GM21723 (cell line): ENCODE data around the gene CD4.
A peak's percentile ranks its signal among the peaks of the same experiment; 100 is the strongest.

ENCODE experiments used
- ATAC-seq: cut with Tn5 transposase; IDR thresholded peaks from one replicate; pipeline ENCODE4 v1.9.1; 2021; ENCODE audit warnings: mild to moderate bottlenecking, moderate library complexity; ENCODE audit not compliant: unreplicated experiment

The CD4 gene

GRCh38 chr12:6765048-6765633 lies 24.2 kb upstream of the CD4 start:
- no peak for ATAC-seq

GRCh38 chr12:6765634-6766581 lies 23.4 kb upstream of the CD4 start, which contains the start of gene PTMS:
Gene PTMS, plus strand, starts transcription at chr12:6766363. Its CDS starts 343 bp downstream, at chr12:6766706.
- ATAC-seq: peak; percentile 14

DNA sequence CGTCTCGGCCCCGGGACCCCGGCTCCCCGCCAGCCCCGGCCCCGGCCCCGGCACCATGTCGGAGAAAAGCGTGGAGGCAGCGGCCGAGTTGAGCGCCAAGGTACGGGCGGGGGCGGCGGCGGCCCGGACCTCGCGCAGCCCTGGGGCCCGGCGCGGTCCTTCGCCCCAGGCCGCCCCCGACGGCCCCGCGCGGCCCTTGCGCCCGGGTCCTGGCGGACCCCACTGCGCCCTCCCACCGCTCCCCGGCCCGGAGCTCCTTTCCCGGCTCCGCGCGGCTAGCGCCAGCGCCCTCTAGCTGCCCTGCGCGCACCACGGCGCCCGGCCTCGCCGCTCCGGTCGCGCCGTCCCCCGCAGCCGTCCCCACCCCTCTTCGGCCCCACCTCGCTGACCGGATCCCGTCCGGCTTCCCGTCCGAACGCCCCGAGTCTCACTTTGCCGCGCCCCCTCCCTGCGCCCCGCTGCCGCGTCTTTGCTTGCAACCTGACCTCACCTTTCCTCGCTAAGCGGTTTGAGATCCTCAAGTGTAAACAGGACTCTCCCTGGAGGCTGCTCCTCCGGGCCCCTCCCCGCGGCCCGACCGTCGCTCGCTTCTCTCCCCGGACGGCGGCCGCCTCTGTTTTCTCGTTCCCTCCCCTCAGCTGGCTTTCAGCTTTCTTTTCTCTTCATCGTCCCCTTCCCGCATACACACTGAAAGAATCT lies 22.5 kb upstream of the CD4 start:
- ATAC-seq: peak; percentile 58

DNA sequence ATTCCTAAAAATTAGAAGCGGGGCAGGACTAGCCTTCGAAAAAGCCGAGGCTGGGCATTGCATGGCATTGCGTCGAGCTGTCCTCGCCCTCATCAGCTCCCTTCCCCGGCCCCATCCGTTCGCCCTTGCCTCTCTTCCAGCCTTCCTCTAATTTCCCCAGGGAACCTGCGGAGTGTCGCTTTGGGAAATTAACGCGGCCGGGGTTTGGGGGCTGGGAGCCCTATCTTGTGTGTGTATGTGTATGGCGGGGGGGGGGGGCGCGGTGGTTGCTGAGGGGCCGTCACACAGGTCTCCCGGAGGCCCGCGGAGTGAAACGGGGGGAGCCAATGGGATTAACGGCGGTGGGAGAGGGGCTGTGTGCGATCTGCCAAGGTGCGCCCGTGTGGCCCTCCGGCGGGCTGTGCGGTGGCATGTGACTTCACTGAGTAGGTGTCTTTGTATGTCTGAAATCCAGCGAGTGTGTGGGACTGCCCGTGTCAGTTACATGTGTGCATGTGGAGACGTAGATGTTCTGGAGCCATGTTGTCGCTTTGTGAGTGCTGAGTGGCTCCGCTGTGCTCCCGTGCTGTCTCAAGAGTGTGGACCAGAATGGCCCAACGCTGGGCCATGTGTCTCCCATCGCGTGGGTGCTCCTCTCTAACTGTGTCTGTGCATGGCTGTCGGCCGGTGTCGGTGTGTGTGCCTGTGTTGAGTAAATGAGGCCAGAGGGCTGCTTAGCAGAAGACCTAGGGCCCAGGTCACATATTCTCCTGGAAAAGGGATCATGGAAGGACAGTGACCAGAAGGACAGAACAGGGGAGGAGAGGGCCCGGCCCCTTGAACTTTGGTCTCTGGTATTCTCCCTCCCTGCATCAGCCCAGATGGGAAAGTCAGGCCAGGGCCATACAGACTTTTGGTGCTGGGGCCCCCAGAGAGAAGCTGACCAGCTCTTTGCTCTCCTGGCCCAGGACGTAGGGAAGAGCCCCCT lies 21.7 kb upstream of the CD4 start:
- no peak for ATAC-seq

DNA sequence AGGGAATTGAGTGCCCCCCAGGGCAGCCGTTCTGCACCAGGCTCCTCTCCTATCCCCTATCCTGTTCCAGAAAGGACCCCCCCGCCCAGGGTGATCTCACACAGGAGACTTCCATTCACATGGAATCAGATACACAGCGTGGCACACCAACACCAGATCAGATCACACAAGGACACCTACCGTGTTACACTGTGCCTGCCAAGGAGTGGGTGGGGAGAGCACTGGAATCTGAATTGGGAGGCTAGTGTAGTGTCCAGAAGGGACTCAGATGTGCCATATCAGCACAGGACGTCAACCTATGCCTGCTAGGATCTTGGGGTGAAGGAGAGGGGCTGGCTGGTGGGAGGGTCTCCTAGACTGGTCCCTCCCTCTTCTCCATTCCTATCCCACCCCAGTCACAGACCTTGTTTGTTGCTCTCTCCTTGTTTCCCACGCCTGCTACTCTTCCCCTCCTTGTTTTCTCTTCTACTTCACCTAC lies 20.9 kb upstream of the CD4 start:
- ATAC-seq: no peak

GRCh38 chr12:6768990-6769389 lies 20.3 kb upstream of the CD4 start:
- no peak for ATAC-seq

DNA sequence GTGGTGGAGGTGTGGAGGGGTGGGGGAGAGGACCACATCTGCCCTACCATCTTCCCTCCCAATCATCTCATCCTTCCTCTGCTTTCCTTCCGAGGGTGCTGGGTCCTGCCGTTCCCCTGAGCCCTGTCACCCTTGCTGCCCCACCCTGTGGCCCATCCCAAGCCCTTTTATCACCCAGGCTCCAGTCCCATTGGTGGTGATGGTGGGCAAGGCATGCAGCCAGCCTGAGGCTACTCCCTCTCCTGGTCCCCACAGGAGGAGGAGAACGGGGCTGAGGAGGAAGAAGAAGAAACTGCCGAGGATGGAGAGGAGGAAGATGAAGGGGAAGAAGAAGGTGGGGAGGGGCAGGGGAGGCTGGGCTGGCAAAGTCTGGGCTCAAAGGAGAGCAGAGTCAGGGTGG lies 19.7 kb upstream of the CD4 start:
- no peak for ATAC-seq

DNA sequence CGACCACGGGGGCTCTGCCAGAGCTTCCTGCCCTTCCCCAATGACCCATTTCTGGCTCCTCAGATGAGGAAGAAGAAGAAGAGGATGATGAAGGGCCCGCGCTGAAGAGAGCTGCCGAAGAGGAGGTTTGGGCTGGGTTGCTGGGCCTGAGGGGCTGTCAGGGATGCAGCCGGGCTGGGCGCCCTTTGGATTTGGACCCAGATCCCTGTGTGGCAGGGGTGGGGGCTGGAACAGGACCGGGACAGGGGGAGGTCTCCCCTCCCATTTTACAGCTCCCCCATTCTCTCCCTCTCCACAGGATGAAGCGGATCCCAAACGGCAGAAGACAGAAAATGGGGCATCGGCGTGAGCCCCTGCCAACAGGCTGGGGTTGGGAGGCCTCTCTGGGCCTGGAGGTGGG lies 19.2 kb upstream of the CD4 start:
- ATAC-seq: no peak

GRCh38 chr12:6770600-6770999 lies 18.7 kb upstream of the CD4 start:
- ATAC-seq: no peak

- no peak for ATAC-seq
Observed at GRCh38 chr12:6771091-6771495, 18.2 kb upstream of the CD4 start.

DNA sequence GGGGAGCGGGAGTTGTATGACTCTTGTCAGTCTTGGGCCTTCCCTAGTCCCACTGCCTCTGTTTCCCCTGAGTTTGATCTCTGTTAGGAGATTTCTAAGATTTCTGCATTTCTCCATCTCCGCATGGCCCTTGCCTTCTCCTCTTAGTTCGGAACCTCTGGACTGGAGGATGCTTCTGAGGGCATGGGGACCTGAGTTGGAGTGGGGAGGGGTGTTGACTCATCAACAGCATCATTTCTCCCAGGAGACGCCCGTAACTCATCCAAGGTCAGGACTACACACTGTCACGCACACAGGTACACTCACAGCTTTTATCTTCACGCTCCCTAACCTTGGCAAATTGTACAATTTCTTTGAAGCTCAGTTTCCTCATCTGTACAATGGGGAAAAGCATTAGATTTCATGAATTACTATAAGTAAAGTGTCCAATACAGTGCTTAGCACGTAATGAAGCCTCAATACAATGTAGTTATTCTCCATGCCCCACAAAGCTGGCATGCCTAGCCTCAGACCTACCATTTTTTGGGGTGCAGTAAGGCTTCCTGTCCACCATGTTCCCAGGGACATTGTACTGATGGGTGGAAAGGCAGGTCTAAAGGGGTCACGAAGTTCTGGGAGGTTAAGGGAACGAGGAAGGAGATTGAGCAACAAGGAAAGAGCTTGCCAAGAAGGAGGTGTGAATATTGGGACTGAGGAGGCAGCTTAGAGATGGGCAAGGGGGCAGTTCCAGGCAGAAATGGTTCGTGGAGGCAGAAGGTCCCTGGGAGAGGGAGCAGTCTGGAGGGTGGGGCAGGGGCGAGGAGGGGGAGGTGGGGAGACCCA lies 17.6 kb upstream of the CD4 start:
- no peak for ATAC-seq

- no peak for ATAC-seq
Observed at GRCh38 chr12:6772331-6772695, 17.0 kb upstream of the CD4 start, which contains the start of gene LAG3. Gene LAG3, plus strand, starts transcription at chr12:6772520. Its CDS starts 333 bp downstream, at chr12:6772853.

DNA sequence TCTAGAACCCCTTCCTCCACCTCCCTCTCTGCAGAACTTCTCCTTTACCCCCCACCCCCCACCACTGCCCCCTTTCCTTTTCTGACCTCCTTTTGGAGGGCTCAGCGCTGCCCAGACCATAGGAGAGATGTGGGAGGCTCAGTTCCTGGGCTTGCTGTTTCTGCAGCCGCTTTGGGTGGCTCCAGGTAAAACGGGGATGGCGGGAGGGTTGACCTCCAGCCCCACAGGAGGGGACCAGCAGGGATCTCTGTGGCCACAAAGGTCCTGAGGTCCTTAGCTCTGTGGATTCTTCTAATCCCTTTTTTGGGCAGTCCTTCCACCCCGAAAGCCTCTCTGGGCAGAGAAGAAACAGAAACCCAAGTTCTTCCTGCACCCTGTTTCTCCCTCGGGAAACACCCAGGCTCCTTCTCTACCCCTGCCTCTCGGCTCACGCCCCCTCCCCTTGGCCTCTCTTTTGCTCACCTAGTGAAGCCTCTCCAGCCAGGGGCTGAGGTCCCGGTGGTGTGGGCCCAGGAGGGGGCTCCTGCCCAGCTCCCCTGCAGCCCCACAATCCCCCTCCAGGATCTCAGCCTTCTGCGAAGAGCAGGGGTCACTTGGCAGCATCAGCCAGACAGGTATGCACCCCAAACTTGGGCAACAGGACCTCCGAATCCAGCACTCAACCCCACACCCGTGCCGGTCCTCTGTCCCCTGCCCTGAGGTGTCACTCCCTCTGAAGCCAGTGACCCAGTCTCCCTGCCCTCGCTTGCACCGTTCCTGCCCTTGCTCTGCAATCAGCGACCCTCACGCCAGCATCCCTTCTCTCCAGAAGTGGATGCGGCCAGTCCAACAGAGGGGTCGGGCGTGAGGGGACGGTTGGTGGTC lies 16.4 kb upstream of the CD4 start:
- no peak for ATAC-seq

- ATAC-seq: no peak
Observed at GRCh38 chr12:6773590-6774351, 15.6 kb upstream of the CD4 start.

GRCh38 chr12:6774499-6775062 lies 14.7 kb upstream of the CD4 start:
- no peak for ATAC-seq

DNA sequence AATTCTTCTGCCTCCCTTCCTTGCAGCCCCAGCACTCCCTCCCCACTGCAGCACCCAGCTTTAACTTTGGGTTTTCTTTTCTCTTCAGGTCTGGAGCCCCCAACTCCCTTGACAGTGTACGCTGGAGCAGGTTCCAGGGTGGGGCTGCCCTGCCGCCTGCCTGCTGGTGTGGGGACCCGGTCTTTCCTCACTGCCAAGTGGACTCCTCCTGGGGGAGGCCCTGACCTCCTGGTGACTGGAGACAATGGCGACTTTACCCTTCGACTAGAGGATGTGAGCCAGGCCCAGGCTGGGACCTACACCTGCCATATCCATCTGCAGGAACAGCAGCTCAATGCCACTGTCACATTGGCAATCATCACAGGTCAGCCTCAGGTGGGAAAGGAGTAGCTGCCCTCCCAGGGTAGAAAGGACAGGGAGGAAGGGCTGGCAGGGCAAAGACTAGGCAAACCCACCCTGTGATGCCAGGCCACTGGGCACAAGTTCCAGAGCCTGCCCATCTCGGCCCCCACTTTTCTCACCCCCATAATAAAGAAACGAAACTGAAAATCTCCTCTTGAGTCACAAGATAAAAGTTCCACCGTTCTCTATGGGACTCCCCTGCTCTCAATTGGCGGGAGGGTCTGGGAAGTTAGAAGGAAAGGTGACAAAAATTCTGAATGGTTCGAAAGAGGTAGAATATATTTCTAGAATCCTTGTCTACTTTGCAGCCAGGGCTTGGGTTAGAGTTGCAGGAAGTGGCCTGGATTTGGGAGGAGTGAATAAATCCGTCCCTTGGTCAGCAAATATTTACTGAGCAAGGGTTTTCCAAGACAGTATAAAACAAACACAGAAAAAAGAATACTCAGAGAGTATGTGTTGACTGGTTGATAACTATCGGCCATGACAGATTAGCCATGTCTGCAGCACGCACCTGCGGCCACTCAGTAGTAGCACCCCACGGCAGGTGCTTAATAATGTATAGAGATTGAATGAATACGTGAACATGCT lies 13.8 kb upstream of the CD4 start:
- no peak for ATAC-seq
